ENCODE data around the gene AHNAK2.

DNA sequence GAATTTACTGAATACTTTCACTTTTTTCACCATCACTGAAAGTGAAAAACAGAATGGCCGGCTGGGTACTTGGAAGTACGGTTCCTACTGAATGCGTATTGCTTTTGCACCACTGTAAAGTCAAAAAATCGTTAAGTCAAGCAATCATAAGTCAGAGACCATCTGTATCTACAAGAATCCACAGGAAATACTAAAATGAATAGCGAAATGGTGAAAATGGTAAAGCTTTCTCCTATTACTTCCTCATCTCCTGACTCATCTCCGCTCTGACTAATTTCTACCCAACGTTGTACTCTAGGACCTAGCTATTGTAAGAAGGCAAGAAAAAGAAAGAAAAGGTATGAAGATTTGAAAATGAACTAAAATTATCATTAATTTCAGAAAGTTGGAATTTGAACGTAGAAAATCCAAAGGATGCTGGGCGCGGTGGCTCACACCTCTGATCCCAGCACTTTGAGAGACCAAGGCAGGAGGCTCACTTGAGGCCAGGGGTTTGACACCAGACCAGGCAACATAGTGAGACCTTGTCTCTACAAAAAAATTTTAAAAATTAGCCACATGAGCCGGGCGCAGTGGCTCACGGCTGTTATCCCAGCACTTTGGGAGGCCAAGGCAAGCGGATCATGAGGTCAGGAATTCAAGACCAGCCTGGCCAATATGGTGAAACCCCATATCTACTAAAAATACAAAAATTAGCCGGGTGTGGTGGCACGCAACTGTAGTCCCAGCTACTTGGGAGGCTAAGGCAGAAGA, 48.0 kb upstream of the AHNAK2 start:
- TF ChIP-seq, protein P1, sequence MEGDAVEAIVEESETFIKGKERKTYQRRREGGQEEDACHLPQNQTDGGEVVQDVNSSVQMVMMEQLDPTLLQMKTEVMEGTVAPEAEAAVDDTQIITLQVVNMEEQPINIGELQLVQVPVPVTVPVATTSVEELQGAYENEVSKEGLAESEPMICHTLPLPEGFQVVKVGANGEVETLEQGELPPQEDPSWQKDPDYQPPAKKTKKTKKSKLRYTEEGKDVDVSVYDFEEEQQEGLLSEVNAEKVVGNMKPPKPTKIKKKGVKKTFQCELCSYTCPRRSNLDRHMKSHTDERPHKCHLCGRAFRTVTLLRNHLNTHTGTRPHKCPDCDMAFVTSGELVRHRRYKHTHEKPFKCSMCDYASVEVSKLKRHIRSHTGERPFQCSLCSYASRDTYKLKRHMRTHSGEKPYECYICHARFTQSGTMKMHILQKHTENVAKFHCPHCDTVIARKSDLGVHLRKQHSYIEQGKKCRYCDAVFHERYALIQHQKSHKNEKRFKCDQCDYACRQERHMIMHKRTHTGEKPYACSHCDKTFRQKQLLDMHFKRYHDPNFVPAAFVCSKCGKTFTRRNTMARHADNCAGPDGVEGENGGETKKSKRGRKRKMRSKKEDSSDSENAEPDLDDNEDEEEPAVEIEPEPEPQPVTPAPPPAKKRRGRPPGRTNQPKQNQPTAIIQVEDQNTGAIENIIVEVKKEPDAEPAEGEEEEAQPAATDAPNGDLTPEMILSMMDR (IDR thresholded peaks at IDR 0.05; ENCODE audit: poor library complexity): no peak
- TF ChIP-seq EZH2 (IDR thresholded peaks at IDR 0.05; ENCODE audit: borderline replicate concordance): no peak
- no peak for TF ChIP-seq EZH2phosphoT487 (IDR thresholded peaks at IDR 0.05; ENCODE audit: low read depth, severe bottlenecking, unreplicated experiment)

All from hepatocyte (in vitro differentiated cells).